Retina (tissue), 1 donor: ENCODE measurements around the gene CHST12.
"Not testable (repeated sequence)": the region's sequence is repeated elsewhere in the genome, so short reads cannot be mapped to it uniquely, and the experiment has no call there.

ENCODE experiments used
- DNase-seq: peaks from one replicate; pipeline ENCODE4 v3.0.0-alpha.2; 2016

The CHST12 gene

GRCh38 chr7:2405201-2405600 is 1.8 kb downstream of the CHST12 start:
- DNase-seq = no peak

- no peak for DNase-seq
Measured at GRCh38 chr7:2405601-2406345, 2.4 kb downstream of the CHST12 start.

GRCh38 chr7:2409745-2410414 is 6.5 kb downstream of the CHST12 start:
- DNase-seq = no peak

GRCh38 chr7:2411049-2411448 is 7.6 kb downstream of the CHST12 start:
- DNase-seq = no peak

- no peak for DNase-seq
Measured at GRCh38 chr7:2411815-2412586, 8.6 kb downstream of the CHST12 start.

- DNase-seq = no peak
Measured at GRCh38 chr7:2412587-2413201, 9.3 kb downstream of the CHST12 start.

- DNase-seq = no peak
Measured at GRCh38 chr7:2416063-2416462, 12.7 kb downstream of the CHST12 start.

GRCh38 chr7:2416650-2417049 is 13.2 kb downstream of the CHST12 start:
- DNase-seq = no peak

GRCh38 chr7:2417178-2417577 is 13.8 kb downstream of the CHST12 start:
- not testable (repeated sequence) for DNase-seq

GRCh38 chr7:2417981-2418481 is 14.6 kb downstream of the CHST12 start:
- DNase-seq = no peak

GRCh38 chr7:2420216-2420933 is 17.0 kb downstream of the CHST12 start:
- DNase-seq = no peak

GRCh38 chr7:2421943-2422310 is 18.5 kb downstream of the CHST12 start:
- no peak for DNase-seq

- no peak for DNase-seq
Measured at GRCh38 chr7:2425749-2426148, 22.3 kb downstream of the CHST12 start.

- DNase-seq = no peak
Measured at GRCh38 chr7:2431260-2431867, 28.0 kb downstream of the CHST12 start.

- no peak for DNase-seq
Measured at GRCh38 chr7:2432910-2433712, 29.7 kb downstream of the CHST12 start.

- DNase-seq = no peak
Measured at GRCh38 chr7:2433713-2434550, 30.5 kb downstream of the CHST12 start.

- no peak for DNase-seq
Measured at GRCh38 chr7:2435146-2435545, 31.7 kb downstream of the CHST12 start.

- no peak for DNase-seq
Measured at GRCh38 chr7:2436341-2437104, 33.1 kb downstream of the CHST12 start.

- no peak for DNase-seq
Measured at GRCh38 chr7:2437136-2437535, 33.7 kb downstream of the CHST12 start.
